Sigmoid colon (tissue), 7 donors: ENCODE measurements around the gene RGS11. TPM values are rescaled to one million over a fixed set of nuclear protein-coding genes. Genes with fewer than 3 reads are reported as not detected.
"Not testable (repeated sequence)": the region's sequence is repeated elsewhere in the genome, so short reads cannot be mapped to it uniquely, and the experiment has no call there.

Source experiments
- DNase-seq: peaks from one replicate; pipeline ENCODE4 v3.0.0-alpha.2; 2019
- H3K27ac ChIP-seq, 4 donors: fragments of 200-600 bp; sonication (generic); one replicate each; pipeline ENCODE4 v1.5.1; 2016 to 2019; ENCODE audit warnings: mild to moderate bottlenecking in 1 of 4
- H3K27me3 ChIP-seq, 3 donors: fragments of 200-600 bp; sonication (generic); one replicate each; pipeline ENCODE4 v1.5.1; 2019; ENCODE audit warnings: mild to moderate bottlenecking in 1 of 3
- H3K36me3 ChIP-seq, 4 donors: fragments of 200-600 bp; sonication (generic); one replicate each; pipeline ENCODE4 v1.5.1; 2016 to 2019
- H3K4me1 ChIP-seq, 4 donors: fragments of 200-600 bp; sonication (generic); one replicate each; pipeline ENCODE4 v1.5.1; 2017 to 2019
- H3K4me3 ChIP-seq, 4 donors: fragments of 200-600 bp; sonication (generic); one replicate each; pipeline ENCODE4 v1.5.1; 2017 to 2019; ENCODE audit warnings: mild to moderate bottlenecking in 2 of 4, moderate library complexity in 1 of 4
- H3K9me3 ChIP-seq, 4 donors: fragments of 200-600 bp in 3 of 4; sonication (generic) in 3 of 4; one replicate each; pipeline versions ENCODE4 v1.5.1 to v1.6.1; 2013 to 2019
- CTCF ChIP-seq, 4 experiments: fragments of 450-650 bp in 3 of 4; fragments of 200-600 bp in 1 of 4; IDR thresholded peaks; one replicate each; pipeline ENCODE4 v1.5.1; 2016 to 2019; ENCODE audit warnings: antibody characterized with exemption in 4 of 4, mild to moderate bottlenecking in 3 of 4, moderate library complexity in 2 of 4
- EP300 ChIP-seq, 4 donors: sonication (generic); formaldehyde crosslinking; IDR thresholded peaks; one replicate each; pipeline ENCODE4 v1.6.1; 2017; ENCODE audit warnings: antibody characterized with exemption in 4 of 4
- POLR2A ChIP-seq, 2 donors: fragments of 450-650 bp; IDR thresholded peaks; one replicate each; pipeline ENCODE4 v1.6.1; 2016; ENCODE audit warnings: antibody characterized with exemption in 2 of 2, mild to moderate bottlenecking in 2 of 2, moderate library complexity in 2 of 2
- POLR2AphosphoS5 ChIP-seq, 4 donors: sonication (generic); formaldehyde crosslinking; IDR thresholded peaks; one replicate each; pipeline ENCODE4 v1.6.1; 2017; ENCODE audit warnings: antibody characterized with exemption in 4 of 4
- WGBS, 2 donors: extraction: QIAGEN DNeasy Blood & Tissue Kit; methylation state at CpG; one replicate each; pipeline ENCODE4 v1.1.7; 2013; 5-methylcytosine and 5-hydroxymethylcytosine counted together
- intact Hi-C: fragments of 100-400 bp; cut with DNase I; formaldehyde crosslinking; loops from one replicate; pipeline ENCODE4 v1.15.1; 2023
- polyA plus RNA-seq, 3 donors: library from polyadenylated mRNA; stranded (reverse); fragments of 200-250 nt; gene quantifications; one replicate each; pipeline ENCODE4 v1.2.3, GENCODE V29; 2013
- total RNA-seq, 4 donors: library from RNA; depleted of rRNA; stranded (reverse); fragments of >200 nt; gene quantifications; one replicate each; pipeline ENCODE4 v1.1.0, GENCODE V29; 2016
- donor health status: healthy with polysubstance abuse.
- donor health status: Bipolar disorder and iron deficiency.
- donor health status: healthy.

Gene RGS11
- total and polyA plus RNA-seq, 7 donors = 0.23 to 24.9 (median 6.4) TPM

GRCh38 chr16:262121-262745, 13.5 kb downstream of the RGS11 start:
- H3K9me3 ChIP-seq = no peaks in the 10 kb centered on the region
- WGBS, 2 donors = 95% methylated on average over 29 of the region's 29 CpGs
- H3K4me1 ChIP-seq = no peaks in the 10 kb centered on the region
- no peak overlapping the region for H3K4me3 ChIP-seq
- no peak overlapping the region for H3K27ac ChIP-seq
- DNase-seq = no peak
- TF ChIP-seq CTCF (IDR thresholded peaks at IDR 0.05) = no peak
- no peak for TF ChIP-seq POLR2A (IDR thresholded peaks at IDR 0.05)
- TF ChIP-seq POLR2AphosphoS5 (IDR thresholded peaks at IDR 0.05) = no peak
- no peak for TF ChIP-seq EP300 (IDR thresholded peaks at IDR 0.05)
- peaks cover 40 to 68% (median 47%) of the 10 kb centered on the region in 4 donors for H3K36me3 ChIP-seq
- intact Hi-C loops = no loop called here
- no peaks in the 10 kb centered on the region for H3K27me3 ChIP-seq

GRCh38 chr16:261031-261691, 14.6 kb downstream of the RGS11 start:
- DNase-seq = no peak
- intact Hi-C loops = no loop called here
- Histone ChIP-seq H3K4me3 (no peak overlapping the region), H3K27me3 (no peaks in the 10 kb centered on the region), H3K9me3 (no peaks in the 10 kb centered on the region), H3K36me3 (peaks cover 40 to 76% (median 47%) of the 10 kb centered on the region in 4 donors), H3K27ac (no peak overlapping the region), H3K4me1 (no peaks in the 10 kb centered on the region)
- TF ChIP-seq POLR2A (IDR thresholded peaks at IDR 0.05) = no peak
- TF ChIP-seq POLR2AphosphoS5 (IDR thresholded peaks at IDR 0.05) = no peak
- TF ChIP-seq EP300 (IDR thresholded peaks at IDR 0.05) = no peak
- TF ChIP-seq CTCF (IDR thresholded peaks at IDR 0.05) = no peak
- WGBS, 2 donors = 89 to 91% methylated on average over 28 of the region's 28 CpGs

- Histone ChIP-seq H3K4me3 (no peak overlapping the region), H3K27ac (no peak overlapping the region), H3K27me3 (no peaks in the 10 kb centered on the region), H3K4me1 (no peaks in the 10 kb centered on the region), H3K9me3 (no peaks in the 10 kb centered on the region), H3K36me3 (peaks cover 40 to 84% (median 48%) of the 10 kb centered on the region in 4 donors)
- 94 to 98% methylated on average over 19 of the region's 19 CpGs for WGBS, 2 donors
- intact Hi-C loops = no loop called here
- no peak for DNase-seq
- TF ChIP-seq CTCF (IDR thresholded peaks at IDR 0.05) (no peak), POLR2AphosphoS5 (IDR thresholded peaks at IDR 0.05) (no peak)
Observed at GRCh38 chr16:260326-260725, 15.4 kb downstream of the RGS11 start.

GRCh38 chr16:259814-260253, 15.9 kb downstream of the RGS11 start:
- peaks cover 40 to 85% (median 49%) of the 10 kb centered on the region in 4 donors for H3K36me3 ChIP-seq

GRCh38 chr16:259226-259625, 16.5 kb downstream of the RGS11 start:
- peak in 1 of 4 experiments; percentile 3 for TF ChIP-seq CTCF (IDR thresholded peaks at IDR 0.05)
- TF ChIP-seq EP300 (IDR thresholded peaks at IDR 0.05) = no peak
- 86 to 88% methylated on average over 10 of the region's 10 CpGs for WGBS, 2 donors

More at GRCh38 chr16:259814-260253, 15.9 kb downstream of the RGS11 start:
- no peak overlapping the region for H3K27ac ChIP-seq
- intact Hi-C loops = no loop called here
- H3K4me3 ChIP-seq = no peak overlapping the region
- no peaks in the 10 kb centered on the region for H3K4me1 ChIP-seq
- H3K9me3 ChIP-seq = no peaks in the 10 kb centered on the region
- no peak for DNase-seq
- TF ChIP-seq EP300 (IDR thresholded peaks at IDR 0.05) = no peak
- H3K27me3 ChIP-seq = no peaks in the 10 kb centered on the region
- 87 to 94% methylated on average over 13 of the region's 13 CpGs for WGBS, 2 donors

GRCh38 chr16:258091-258490, 17.7 kb downstream of the RGS11 start:
- H3K36me3 ChIP-seq = peaks cover 32 to 85% (median 46%) of the 10 kb centered on the region in 4 donors
- 94 to 97% methylated on average over 10 to 11 of the region's 13 CpGs for WGBS, 2 donors

More at GRCh38 chr16:259226-259625, 16.5 kb downstream of the RGS11 start:
- H3K27ac ChIP-seq = no peak overlapping the region
- no peaks in the 10 kb centered on the region for H3K27me3 ChIP-seq
- H3K36me3 ChIP-seq = peaks cover 40 to 85% (median 49%) of the 10 kb centered on the region in 4 donors
- H3K4me1 ChIP-seq = no peaks in the 10 kb centered on the region
- intact Hi-C loops = no loop called here
- H3K9me3 ChIP-seq = no peaks in the 10 kb centered on the region
- H3K4me3 ChIP-seq = no peak overlapping the region
- no peak for DNase-seq

More at GRCh38 chr16:258091-258490, 17.7 kb downstream of the RGS11 start:
- H3K27me3 ChIP-seq, H3K9me3 ChIP-seq, H3K4me1 ChIP-seq, H3K4me3 ChIP-seq, DNase-seq, intact Hi-C loops, H3K27ac ChIP-seq: not testable (repeated sequence)
